Inflammatory macrophage (primary cell): ENCODE data around the gene PCIF1.
A peak's percentile ranks its signal among the peaks of the same experiment; 100 is the strongest.
"Not testable (repeated sequence)": the region's sequence is repeated elsewhere in the genome, so short reads cannot be mapped to it uniquely, and the experiment has no call there.

Experiments
- DNase-seq, 2 donors: peaks; one replicate each; pipeline ENCODE4 v3.0.0-alpha.2; 2020 to 2022

The PCIF1 gene

DNA sequence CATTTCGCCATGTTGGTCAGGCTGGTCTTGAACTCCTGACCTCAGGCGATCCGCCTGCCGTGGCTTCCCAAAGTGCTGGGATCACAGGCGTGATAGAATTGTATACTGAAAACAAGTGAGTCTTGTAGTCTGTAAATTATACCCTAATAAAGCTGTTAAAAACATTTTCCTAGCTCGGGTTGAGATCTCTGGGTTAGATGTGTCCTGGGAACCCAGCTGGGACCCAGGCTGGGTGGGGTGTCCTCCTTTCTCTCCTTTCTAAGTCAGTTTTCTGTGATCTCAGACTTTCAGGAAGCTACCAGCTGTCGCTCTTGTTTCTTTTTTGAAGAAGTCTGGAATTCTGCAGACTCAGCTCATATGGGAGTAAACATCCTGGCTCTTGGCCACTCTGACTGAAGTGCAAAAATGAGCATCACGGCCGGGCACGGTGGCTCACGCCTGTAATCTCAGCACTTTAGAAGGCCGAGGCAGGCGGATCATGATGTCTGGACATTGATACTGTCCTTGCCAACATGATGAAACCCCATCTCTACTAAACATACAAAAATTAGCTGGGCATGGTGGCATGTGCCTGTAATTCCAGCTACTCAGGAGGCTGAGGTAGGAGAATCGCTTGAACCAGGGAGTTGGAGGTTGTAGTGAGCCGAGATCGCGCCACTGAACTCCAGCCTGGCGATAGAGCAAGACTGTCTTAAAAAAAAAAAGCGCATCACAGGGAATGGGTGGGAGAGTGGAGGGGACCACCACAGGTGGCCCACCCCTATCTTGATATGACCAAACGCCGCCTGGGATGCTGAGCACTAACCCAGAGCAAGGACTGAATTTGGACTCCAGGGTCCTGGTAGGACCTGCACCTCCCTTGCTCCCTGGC is 9.9 kb upstream of the PCIF1 start:
- peak; percentile 48 to 56 for DNase-seq

DNA sequence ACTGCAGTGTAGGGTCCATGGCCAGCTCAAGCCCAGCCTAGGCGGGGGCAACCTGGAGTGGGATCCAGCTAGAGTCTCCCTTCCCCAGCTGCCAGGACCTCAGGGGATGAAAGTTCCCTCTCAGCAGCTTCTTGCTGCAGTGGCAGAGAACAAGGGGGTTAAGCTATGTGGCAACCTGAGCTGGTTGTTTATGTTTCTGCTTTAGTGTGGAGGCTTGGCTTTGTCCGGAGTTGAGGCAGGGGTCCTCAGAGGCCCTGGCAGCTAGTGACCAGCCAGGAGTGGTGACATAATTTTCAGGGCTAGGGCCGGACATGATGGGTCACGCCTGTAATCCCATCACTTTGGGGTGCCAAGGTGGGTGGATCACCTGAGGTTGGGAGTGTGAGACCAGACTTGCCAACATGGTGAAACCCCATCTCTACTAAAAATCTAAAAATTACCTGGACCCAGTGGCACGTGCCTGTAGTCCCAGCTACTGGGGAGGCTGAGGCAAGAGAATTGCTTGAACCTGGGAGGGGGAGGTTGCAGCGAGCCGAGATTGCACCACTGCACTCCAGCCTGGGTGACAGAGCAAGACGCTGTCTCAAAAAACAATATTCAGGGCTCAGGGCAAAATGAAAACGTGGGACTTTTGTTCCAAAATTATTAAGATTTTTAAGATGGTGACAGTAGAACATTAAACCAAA is 8.5 kb upstream of the PCIF1 start:
- no peak for DNase-seq

DNA sequence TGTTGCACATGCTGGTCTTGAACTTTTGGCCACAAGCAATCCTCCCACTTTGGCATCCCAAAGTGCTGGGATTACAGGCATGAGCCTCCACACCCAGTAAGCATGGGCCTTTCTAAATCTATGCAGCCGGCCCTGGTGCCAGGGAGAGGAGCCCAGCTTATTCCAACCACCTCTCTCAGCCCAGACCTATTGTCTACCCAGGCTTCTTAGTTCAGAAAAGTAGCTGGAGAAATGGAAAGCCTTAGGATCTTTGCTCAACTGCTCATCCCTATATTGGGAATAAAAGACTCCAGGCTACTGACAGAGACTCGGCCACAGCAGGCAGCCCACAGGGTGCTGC is 7.8 kb upstream of the PCIF1 start:
- DNase-seq: no peak

GRCh38 chr20:45927071-45927878 is 7.2 kb upstream of the PCIF1 start:
- DNase-seq: no peak

GRCh38 chr20:45931680-45932079 is 2.8 kb upstream of the PCIF1 start:
- DNase-seq: not testable (repeated sequence)

- peak; percentile 45 to 50 for DNase-seq
These were observed 1.0 kb upstream of the PCIF1 start for GRCh38 chr20:45933266-45934045.

- DNase-seq: no peak
These were observed 367 bp upstream of the PCIF1 start for GRCh38 chr20:45934046-45934585.

GRCh38 chr20:45935416-45936046 is 1.0 kb downstream of the PCIF1 start:
- no peak for DNase-seq

DNA sequence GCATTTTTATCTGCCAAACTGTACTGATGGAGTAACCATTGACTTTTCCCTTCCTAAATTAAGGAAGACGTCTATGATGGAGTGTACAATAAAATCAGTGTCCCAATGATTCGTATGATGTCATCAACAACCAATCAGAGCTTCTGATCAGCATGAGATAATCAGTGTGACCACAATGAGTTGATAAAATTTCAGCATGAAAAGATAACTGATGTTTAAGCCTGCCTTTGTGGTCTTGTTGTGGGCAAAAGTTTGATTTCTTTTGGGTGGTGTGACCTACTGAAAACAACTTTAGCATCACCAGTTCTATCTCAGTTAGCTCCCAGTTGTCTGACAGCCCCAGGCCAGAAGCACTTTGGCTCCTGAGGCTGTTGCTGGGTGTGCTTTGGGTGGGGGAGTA is 3.3 kb downstream of the PCIF1 start:
- no peak for DNase-seq

GRCh38 chr20:45938727-45939438 is 4.4 kb downstream of the PCIF1 start:
- DNase-seq: no peak

DNA sequence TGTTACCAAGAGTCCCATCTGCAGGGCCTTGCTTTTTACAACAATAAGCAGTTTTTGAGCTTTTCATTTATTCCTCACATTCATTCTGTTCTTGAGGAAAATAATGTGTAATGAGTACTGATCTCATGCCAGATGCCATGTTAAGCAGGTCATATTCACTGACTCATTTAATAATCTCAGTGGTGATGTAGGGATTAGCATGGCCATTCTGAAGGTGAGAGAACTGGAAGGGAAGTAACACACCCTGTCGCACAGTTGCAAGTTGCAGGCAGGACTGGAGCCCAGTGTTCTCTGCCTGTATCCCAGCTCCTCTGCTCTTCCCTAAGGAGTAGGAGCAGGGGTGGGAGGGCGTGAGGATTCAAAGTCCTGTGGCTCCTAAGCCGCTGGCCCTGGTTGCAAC is 5.6 kb downstream of the PCIF1 start:
- DNase-seq: no peak

DNA sequence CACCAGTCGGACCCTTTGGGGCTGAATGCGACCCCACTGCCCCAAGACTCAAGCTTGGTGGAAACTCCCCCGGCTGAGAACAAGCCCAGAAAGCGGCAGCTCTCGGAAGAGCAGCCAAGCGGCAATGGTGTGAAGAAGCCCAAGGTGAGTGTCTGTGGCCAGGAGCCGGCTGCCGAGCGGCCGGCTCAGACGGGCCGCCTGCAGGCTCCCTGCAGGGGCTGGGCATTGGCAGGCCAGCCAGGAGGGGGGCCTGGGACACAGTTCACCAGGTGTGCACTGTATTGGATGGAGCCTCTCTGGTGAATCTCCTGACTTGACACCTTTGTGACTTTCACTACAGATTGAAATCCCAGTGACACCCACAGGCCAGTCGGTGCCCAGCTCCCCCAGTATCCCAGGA is 6.0 kb downstream of the PCIF1 start:
- no peak for DNase-seq

DNA sequence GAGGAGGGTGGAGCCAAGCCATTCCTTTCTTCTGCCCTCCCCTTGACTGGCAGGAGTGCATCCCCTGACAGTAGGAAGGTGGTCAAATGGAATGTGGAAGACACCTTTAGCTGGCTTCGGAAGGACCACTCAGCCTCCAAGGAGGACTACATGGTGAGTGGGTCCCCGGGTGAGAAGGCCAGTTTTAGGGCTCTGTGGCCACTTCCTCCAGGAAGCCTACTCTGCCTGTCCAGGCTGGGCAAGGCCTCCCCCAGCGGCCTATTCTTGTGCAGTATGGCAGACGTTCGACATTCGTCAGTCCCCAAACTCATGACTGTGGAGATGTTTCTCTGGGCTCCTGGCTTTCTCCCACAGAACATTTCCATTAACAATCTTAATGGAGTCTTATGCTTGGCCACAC is 9.1 kb downstream of the PCIF1 start:
- DNase-seq: no peak

- DNase-seq: peak; percentile 54 to 73
These were observed 9.9 kb downstream of the PCIF1 start for GRCh38 chr20:45944151-45944964.

GRCh38 chr20:45944965-45945677 is 10.6 kb downstream of the PCIF1 start:
- DNase-seq: no peak

DNA sequence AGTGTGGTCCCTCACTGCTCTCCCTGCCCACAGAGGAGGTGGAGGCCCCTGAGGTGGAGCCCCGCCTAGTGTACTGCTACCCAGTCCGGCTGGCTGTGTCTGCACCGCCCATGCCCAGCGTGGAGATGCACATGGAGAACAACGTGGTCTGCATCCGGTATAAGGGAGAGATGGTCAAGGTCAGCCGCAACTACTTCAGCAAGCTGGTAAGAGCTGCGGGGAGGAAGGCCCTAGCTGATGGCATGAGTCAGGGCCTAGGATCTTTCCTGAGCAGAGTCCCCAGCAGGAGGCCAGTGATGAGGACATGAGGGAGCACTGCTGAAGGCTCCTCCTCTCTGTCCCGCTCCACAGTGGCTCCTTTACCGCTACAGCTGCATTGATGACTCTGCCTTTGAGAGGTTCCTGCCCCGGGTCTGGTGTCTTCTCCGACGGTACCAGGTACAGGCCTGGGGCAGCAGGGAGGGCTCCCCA is 11.2 kb downstream of the PCIF1 start:
- DNase-seq: peak; percentile 13 to 53

DNA sequence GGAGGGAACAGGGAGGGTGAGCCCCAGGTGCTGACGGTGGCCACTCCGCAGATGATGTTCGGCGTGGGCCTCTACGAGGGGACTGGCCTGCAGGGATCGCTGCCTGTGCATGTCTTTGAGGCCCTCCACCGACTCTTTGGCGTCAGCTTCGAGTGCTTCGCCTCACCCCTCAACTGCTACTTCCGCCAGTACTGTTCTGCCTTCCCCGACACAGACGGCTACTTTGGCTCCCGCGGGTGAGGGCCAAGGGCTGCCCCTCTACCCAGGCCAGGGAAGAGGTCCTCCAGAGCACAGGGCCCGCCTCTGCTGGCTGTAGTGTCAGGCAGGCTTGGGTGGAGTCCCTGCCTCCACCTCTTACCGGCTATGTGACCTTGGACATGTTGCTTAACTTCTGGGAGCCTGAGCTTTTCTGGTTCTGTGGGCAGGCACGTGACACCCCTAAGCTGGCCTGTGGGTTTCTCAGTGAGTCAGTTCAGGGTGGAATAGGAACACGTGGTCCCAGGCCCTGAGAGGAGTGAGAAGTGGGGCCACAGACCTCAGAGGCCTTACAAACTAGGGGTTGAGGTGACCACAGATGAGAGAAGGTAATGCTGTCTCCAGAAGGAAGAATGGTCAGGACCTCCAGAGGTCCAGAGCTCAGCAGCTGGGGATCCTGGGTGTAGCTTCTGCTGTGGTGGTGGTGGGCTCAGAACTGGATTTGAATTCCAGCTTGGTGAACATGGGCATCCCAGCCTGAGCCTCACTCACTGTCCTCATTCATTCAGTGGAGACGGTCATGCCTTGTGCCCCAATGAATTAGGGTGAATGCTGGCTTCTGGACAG is 11.9 kb downstream of the PCIF1 start:
- DNase-seq: peak; percentile 82 to 94

DNA sequence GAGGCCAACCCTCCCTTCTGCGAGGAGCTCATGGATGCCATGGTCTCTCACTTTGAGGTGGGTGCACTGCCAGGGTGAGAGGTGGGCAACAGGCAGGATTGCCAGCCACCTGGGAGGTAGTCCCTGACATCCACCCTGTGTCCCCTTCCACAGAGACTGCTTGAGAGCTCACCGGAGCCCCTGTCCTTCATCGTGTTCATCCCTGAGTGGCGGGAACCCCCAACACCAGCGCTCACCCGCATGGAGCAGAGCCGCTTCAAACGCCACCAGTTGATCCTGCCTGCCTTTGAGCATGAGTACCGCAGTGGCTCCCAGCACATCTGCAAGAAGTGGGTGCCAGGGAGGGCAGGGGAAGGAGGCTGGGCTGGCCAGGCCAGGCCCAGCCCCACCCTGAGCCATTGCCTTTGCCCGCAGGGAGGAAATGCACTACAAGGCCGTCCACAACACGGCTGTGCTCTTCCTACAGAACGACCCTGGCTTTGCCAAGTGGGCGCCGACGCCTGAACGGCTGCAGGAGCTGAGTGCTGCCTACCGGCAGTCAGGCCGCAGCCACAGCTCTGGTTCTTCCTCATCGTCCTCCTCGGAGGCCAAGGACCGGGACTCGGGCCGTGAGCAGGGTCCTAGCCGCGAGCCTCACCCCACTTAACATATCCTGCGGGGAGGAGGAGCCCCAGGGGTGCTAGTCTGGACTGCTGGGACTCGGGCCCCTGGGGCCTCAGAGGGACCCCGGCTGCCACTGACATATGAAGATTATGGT is 12.8 kb downstream of the PCIF1 start:
- DNase-seq: no peak
